Colon (tissue), 2 donors: ENCODE results near the gene RHBDL1.
"Not testable (repeated sequence)": the region's sequence is repeated elsewhere in the genome, so short reads cannot be mapped to it uniquely, and the experiment has no call there.

Experiments used
- FAIRE-seq: peaks from 2 replicates; lab custom pipeline; 2012; peaks lifted over from hg19 to GRCh38; lab: Jason Lieb, UNC
- donor health status: control.
- donor health status: control.

RHBDL1 gene

DNA sequence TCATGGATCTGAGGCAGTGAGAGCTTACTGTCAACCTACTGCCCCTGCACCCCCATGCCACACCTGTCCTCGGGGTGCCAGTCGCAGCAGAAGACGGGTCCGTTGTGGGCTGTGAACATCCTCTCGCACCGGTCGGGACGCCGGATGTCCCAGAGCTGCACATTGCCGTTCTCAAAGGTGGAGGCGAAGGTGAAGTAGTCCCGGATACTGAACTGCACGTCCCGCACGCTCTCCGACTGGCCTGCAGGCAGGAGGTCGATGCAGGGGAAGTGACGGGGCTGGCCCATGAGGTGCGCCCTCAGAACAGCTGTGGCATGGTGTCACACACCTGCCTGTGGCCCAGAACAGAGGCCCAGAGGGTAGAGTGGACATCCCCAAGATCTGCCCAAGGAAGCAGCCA is 12.0 kb downstream of the RHBDL1 start:
- no peak for FAIRE-seq

DNA sequence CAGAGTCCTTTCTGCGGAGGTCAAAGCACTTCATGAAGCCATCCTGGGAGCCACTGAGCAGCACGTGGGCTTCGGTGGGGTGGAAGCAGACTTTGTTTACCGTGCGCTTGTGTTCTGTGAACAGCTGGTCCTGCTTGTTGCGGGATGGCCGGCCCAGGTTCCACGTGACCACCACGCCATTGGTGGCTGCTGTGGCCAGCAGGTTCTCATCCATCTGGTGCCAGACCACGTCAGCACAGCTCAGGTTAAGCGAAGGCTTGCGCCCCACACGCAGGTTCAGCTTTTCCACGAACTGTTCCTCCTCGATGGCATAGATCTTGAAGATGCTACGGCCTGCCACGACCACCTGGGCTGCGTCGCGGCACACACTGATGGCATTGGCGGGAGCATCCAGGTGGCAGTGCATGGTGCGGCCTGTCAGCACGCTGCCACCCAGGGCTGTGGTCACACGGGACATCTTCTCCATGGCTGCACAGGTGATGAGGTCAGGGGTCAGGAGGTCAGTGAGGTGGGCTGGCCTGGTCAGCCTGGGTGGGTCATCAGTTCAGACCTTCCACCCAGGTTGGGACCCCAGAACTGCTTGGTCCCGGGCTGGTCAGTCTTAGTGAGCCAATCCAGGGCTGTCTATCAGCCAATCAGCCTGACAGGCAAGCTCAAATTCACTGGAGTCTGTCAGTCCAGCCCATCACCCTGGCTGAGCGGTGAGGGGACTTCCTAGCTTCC is 13.9 kb downstream of the RHBDL1 start:
- FAIRE-seq: no peak

DNA sequence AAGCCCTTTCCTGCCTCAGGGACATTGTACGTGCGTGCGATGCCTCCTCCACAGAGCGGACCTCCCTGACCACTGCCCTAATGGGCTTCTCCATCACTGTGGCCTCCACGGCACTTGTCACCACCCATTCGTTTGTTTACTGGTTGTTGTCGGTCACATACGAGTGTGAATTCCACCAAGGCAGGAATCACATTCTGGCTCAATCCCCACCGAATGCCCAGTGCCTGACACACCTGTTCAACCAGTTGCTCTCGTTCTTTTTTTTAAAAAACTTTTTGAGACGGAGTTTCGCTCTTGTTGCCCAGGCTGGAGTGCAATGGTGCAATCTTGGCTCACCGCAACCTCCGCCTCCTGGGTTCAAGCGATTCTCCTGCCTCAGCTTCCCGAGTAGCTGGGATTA is 15.8 kb downstream of the RHBDL1 start:
- FAIRE-seq: not testable (repeated sequence)

DNA sequence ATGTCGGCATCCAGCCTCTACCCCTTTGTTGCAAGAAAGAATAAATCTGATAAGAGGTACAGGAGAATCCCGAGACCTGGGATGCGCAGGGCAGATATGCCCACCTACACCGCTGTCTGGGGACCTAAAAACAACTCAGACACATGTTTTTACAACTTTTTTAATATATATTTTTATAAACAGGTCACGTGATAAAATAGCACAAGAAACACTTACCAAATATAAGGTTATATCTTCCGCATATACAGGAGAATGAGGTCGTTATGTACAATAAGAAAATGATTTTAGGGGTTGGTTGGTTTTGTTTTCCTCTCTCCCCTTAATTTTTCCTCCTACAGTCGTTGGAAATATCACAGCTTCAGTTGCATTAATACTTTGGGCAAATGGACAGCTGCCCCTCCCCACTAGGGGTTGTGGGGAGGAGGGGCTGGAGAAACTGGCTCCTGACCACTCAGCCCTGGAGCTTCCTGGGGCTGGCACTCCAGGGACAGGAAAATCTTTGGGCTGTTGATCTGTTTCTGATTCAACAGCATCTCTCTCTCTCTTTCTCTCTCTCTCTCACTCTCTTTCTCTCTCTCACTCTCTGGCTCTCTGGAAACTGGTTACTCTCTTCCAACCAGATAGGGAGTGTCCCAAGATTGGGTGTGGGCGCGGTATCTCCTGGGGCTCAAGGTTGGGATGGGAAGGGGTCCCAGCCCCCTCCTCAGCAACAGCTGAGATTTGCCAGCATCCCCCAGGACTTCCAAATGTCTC is 17.1 kb downstream of the RHBDL1 start:
- no peak for FAIRE-seq

DNA sequence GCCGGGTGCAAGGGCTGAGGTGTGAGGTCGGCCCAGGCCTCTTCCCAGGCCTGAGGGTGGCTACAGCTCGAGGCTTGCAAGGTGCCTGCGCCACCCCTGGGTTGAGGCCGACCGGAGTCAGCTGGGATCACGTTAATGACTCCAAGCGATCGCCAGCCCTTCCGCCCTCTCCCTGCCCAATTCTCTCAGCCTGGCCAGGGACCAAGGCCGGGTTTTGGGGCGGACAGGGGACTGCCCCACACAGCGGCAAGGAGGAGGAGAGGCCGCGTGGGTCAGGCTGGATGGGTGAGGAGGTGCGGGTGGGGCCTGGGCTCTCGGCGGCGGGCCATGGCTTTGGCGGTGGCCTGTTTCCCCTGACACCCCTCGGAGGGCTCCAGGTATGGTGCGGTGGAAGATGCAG is 17.9 kb downstream of the RHBDL1 start:
- no peak for FAIRE-seq

DNA sequence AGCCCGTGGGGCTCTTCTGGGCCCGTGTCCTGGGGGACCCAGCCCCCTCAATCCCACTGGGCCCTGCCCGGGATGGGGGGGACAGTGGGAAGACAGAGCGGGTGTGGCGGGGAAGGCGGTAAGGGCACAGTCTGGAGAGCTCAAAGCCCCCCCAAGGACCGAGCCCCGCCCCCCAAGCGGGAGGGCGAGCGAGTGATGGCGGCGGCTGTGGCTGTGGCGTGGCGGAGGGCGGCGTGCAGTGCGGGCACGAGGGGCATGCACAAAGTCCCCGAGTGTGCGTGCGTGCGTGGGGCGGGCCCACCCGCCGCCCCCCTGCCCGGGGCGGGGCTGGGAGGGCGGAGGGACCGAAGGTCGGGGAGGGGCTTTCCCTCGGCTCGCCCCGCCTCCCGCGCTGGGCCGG is 18.3 kb downstream of the RHBDL1 start:
- FAIRE-seq: no peak

DNA sequence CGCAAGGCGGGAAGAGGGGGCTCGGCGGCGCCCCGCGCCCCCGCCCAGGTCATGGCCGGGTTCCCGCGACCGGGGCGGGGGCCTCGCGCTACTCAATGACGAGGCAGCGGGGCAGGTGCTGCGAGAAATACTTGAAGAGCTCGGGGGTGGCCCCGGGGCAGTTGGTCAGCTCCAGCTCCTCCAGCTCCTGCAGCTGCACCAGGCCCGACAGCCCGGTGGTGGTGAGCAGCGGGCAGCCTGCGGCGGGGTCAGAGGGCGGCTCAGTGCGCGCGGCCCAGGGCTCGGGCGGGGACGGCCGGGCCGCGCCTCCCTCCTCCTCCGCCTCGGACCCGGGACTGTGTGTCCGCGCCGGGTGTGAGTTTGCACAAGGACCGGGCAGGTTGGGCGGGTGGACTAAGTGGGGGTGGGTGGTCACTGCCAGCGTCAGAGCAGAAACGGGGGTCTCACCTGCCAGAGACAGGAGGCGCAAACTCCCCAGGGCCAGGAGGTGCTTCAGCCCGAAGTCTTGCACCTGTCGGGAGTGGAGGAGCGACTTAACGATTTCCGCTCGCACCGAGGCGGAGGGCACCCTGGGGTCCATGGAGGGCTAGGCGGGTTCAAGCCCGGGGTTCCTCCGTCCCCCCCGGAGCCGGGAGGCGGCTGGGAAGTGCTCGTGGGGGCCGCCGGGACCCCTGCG is 18.9 kb downstream of the RHBDL1 start:
- FAIRE-seq: no peak

DNA sequence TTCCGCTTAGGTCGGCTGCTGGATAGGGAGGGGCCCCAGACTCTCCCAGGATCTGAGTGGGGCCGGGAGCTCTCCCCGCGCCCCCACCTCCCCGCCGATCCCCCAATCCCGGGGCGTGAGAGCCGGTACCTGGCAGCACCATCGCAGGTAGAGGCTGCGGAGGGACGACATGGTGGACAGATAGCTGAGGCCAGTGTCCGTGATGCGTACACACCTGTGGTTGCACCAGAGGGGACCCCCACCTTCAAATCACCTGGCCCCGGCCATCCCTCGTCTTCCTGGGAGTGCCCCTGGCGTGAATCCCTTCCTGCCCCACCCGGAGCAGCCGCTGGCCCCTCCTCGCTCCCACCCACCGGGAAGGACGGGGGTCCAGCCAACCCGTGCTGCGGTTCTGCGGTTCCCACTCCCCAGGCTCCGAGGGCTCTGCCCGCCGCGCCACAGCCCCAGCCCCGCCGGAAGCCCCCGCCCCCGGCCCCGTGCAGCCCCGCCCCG is 19.4 kb downstream of the RHBDL1 start:
- FAIRE-seq: no peak

DNA sequence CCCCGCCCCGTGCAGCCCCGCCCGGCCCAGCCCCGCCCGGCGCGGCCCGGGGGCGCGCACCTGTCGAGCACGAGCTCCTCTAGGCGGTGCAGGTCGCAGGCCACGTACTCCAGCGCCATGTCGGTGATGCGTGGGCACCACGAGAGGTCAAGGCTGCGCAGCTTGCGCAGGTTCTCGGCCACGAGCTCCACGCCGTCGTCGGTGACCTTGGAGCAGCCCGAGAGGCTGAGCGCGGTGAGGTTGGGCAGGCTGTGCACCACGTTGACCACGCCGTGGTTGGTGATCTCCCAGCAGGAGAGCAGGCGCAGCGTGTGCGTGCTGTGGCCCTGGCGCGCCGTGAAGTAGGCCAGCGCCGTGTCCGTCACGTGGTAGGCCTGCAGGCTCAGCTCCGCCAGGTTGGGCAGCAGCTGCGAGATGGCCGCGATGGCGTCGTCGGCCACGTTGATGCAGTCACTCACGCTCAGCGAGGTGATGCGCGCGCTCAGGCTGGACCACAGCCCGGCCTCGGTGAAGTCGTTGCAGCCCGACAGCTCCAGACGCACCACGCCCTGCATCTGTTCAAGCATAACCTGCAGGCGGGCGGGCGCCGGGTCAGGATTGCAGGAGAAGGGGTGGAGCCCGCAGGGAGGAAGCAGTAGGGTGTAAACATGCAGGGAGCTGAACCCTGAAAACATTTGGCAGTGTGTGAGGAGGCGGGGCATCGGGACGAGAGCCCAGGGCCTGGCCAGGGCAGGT is 20.1 kb downstream of the RHBDL1 start:
- FAIRE-seq: no peak

DNA sequence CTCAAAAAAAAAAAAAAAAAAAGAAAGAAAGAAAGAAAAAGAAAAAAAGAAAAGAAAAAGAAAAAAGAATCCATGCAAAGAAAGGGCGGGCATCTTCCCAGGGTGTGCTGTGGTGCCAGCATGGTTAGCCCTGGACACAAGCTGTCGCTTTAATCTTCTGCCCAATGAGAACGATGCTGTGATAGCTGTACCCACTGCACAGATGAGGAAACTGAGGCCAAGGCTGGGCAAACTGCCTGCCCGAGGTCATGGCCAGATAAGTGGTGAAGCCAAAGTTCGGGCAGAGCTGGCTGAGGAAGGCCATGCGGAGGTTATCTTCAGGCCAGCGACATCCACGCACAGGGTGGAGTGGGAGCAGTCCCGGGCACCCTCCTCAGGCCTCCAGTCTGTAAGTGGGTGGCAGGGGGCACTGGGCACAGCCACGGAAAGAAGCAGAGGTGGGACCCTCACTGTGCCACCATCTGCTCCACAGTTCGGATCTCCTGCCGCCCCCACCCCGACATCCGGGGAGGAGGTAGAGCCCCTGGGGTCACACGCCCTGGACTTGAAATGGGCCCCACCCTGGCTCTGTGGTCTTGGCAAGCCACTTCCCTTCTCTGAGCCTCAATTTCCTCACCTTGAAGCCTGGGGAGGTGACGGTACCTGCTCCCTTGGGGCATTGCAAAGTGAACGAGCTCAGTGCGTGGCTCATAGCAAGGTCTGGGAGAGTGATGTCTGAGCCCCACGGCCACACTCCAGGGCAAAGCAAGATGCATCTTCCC is 23.6 kb downstream of the RHBDL1 start:
- no peak for FAIRE-seq

DNA sequence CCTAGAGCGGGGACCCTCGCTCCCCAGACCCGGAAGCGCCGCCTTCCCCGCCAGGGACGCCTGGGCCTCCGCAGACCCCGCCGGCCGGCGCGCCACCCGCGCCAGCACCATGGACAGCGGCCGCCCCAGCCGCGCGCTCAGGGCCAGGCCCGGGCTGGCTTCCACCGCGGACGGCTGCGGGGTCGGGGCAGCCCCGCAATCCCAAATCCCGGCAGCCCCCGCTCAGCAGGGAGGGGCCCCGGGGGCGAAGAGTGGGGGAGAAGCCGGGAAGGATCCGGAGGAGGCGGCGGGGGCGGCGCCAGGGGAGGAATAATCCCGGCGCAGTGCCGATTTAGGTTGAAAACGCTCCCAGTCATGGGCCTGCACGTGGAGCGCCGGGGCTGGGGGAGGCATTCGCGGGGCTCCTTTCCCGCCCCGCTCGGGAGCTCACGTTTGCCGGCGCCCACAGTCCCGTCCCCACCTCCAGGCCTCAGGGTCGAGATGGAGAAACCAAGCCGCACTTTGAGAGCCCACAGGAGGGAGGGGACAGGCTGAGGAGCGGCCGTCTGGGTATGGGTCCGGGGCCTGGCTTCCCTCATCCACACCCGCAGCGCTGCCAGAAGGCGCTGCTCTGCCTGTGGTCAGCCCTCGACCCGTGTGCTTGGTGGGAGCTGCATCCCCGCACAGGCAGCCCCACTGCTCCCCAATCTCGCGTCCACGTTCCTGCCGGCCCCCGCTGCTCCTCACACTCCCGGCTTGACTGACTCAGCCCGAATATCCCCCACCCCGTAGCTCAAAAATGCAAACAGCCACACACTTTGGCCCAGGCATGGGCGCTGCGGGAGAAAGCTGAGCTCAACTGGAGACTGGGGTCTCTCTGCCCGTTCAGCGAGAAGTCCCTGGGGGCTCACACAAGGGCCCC is 25.5 kb downstream of the RHBDL1 start:
- FAIRE-seq: no peak

DNA sequence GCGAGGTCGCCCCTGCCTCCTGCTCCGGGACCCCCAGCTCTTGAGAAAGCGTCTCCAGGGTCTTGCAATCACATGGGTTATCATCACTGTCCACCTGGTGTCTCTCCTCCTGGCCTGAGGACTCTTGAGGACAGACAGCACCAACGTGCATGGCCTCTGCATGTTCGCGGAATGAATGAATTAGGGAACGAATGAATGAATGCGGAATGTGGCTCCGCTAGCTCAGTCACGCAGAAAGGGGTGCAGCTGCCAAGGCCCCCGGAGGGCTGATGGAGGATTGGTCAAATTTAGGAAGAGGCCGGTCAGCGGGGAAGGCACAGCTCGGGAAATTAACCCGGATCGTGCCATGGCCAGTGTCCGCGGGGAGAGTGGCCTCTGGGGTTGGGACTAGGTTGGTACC is 26.9 kb downstream of the RHBDL1 start:
- FAIRE-seq: no peak

DNA sequence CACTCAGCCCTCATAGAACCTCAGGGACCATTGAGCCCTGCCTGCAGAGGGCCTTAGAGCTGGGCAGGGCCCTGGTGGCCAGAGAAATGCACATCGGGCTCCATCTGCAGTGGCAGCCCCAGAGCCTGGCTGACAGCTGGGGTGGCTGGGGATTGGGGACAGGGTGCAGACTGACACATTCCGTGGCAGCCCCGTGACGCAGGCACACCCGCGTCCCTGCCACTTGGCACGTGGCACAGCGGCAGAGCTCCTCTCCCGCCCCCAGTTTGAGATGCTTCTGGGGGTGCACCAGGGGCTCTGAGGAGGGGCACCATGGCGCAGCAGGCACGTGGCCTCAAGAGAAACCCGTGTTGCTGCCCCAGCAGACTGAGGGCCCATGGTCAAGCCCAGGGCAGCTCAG is 27.9 kb downstream of the RHBDL1 start:
- no peak for FAIRE-seq

DNA sequence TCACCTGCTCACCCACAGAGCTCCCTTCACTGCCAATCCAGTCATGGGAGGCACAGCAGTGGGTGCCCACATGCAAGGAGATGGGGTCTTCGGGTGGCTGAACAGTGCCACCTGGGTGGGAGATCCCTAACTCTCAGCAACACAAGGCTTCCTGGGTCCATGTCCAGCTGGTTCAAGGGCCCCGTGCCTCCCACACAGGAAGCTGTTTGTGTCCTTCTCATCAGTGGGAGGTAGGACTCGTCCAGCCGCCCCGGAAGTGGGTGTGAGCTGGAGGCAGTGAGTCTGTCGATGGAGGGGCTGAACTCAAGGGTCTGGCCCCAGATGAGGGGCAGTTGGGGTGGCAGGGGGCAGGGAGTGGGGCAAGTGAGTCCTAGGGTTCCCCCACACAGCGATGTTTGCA is 28.6 kb downstream of the RHBDL1 start:
- no peak for FAIRE-seq

DNA sequence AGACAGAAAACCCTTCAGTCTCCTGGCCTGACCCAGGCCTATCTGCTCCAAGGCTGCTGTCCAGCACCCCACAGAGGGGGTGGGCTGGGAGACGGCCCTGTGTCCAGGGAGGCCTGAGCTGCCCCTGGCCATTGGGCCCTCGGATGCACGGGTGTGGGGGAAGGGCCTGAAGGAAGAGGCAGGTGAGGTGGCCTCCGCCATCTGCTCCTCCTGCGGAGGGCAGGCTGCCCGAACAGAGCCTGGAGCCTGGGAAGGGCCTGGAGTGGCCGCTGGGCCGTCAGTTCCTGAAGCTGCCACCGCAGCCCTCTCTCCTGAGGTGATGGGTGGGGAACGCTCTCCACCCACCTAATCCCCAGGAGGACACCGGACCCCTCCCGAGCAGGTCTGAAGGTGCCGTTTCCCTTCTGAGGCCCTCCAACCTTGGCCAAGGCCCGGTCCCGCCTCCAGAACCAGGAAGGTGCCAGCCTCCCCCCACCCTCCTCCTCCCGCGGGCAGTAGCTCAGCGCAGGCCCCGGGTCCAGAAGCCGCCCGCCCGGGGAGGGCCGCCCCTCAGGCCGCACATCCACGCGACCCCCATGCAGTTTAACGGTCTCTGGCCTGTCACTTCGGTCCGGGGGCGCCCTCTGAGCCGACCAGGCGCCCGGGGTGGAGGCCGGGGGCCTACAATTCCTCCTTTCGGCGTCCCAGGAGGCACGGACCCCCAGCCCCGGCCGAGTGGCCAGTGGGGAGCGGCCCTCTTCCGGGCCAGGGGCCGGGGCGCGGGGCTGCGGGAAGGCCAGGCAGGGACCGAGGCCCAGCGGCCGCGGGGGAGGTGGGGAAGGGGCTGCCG is 29.3 kb downstream of the RHBDL1 start:
- no peak for FAIRE-seq

DNA sequence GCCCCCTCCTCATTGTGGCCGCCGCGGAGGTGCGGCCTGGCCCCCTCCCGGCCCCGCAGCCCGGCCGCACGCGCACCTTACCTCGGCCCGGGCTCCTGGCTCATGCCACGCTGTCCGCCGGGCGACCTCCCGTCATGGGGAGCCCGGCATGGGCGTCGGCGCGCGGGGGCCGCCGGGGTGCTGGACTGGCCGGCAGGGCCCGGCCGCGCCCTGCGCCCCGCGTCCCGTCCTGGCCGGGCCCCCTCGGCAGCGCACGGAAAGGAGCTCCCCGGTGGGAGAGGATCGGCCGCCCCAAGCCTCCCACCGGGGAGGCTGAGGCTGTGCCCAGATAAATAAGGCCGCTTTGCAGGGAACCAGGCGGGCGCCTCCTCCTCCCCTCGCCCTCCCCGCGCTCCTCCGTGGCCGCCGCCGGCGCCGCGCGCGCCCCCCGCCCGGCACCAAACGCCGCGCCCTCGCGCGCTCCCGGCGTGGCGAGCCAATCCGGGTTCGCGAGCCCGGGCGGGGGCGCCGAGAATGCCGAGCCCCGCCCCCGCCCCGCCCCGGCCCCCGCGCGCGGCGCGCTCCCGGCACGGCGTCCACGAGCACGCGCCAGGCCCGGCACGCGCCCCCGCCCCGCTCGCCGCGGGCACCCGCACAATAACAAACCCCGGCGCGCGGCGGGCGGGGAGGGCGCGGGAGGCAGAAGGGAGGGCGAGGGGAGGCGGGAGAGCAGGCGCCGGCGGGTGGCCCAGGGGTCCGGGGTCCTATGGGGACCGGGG is 30.1 kb downstream of the RHBDL1 start, which contains the start of gene FBXL16:
TSS of gene FBXL16 (minus strand) at position 371 of the 758 bp plus-strand sequence. CDS start 8,396 bp downstream, outside the sequence.
- FAIRE-seq: no peak

DNA sequence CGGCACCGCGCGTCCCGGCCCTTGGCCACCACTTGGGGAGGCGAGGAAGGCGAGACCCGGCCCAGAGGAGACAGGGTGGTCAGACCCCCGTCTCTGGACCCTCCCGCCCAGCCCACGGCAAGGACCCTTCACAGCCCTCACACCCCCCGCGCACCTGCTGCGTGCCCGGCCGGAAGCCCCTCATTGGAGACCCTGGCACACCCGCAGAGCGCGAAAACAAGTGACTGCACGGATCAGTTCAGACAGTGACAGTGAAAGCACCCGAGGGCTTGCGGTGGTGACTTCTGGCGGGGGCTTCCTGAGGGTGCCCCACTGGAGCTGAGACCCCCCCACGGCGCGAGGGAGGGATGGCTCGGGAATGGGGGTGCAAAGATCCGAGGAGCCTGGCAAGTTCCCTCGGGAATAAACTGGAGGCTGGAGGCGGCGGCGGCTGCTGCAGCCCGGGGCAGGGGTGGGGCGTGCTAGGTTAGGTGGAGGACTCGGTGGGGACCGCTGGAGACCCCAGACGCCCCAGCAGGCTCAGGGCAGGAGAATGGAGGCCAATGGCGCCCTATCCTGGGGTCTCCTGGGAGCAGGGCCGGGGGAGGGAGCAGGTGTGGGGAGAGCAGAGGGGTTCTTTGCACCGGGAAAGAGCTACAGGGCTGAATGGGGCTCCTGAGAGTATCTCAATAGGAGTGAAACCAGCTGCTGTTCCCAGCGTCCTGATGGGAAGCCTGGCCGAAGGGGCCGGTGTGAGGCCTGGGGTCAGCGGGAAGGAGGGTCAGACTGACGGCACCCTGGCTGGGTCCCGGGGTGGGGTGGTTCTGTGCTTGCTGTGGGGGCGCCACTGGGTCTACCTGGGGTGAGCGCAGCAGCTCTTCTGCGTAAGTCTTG is 31.0 kb downstream of the RHBDL1 start:
- FAIRE-seq: no peak

DNA sequence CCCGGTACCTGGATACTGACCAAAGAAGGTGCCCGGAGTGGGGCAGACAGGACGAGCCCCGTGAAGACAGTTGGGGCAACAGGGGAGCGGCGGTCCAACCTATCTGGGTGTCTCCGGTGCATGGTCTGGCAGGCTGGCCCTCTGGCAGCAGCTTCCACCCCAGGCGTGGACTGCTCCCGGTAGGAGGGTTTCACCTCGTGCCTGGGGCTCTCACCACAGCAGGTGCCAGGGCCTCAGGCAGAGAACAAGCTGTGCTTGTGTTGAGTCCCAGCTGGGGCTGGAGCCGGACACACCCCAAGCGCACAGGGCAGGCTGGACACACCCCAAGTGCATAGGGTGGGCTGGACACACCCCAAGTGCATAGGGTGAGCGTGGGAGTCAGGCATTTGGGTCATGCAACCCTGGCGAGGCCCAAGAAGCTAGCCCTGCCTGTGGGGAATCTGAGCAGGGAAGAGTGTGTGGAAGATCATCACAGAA is 31.6 kb downstream of the RHBDL1 start:
- no peak for FAIRE-seq
